ENCODE data around the gene PLEK.
"Not testable (repeated sequence)": the region's sequence is repeated elsewhere in the genome, so short reads cannot be mapped to it uniquely, and the experiment has no call there.

Gene PLEK

DNA sequence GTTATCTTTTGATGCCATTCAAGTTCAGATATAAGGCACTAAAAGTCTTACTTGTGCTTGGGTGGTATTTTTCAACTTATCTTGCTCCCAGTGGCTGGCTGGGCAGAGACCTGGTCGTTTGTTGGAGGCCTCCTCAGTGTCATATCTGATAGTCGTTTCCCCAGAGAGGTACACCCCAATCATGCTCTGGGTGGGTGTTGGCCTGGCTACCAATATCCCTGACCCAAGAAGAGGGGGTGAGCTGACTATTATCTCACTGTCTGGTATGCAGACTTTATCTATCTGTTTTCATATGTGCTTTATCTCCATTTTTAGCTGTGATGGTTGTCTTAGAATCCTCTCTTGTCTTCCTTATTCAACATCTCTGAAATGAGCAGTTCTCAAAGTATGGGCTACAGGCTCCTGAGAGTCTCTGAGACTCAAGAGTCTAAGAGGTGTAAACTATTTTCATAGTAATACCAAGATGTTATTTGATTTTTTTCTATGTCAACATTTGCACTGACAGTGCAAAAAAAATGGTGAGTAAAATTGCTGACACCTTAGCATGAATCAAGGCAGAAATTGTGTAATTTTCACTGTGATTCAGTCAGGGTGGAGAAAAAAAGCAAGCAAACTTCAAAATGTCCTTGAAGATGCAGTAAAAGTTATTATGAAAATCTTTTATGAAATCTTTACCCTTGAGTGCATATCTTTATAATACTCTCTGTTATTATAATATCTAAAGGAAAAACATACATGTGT, 12.3 kb upstream of the PLEK start:
- DNase-seq (ENCODE audit: low read depth in 2 of 2) = no peak

DNA sequence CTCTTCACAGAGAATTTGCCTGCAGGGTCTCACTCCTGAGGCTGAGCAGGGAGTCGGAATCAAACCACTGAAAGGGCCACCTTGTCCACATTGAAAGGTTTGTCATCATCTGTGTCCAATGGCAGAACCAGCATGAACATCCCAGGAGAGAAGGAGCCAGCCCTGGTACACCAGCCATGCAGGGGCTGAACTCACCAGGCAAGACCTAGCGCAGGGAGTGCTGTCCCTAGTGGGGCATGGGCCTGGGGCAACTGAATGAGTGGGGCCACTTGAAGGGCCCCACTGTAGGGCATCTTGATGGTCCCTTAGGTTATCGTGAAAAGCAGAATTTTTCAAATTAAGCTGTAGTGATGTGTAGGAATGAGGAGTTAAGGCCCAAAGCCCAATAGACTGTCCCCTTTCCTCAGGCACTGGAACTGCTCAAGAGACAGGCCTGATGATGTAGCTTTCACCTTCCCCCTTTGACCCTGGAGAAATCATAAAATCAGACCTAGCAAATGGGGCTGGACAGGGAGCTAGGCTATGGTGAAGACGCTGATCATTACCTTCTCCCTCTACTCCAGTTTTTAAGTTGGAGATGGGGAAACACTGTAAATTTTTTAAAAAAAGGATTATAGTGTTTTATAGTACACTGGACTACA, 8.4 kb upstream of the PLEK start:
- no peak for DNase-seq (ENCODE audit: low read depth in 2 of 2)

DNA sequence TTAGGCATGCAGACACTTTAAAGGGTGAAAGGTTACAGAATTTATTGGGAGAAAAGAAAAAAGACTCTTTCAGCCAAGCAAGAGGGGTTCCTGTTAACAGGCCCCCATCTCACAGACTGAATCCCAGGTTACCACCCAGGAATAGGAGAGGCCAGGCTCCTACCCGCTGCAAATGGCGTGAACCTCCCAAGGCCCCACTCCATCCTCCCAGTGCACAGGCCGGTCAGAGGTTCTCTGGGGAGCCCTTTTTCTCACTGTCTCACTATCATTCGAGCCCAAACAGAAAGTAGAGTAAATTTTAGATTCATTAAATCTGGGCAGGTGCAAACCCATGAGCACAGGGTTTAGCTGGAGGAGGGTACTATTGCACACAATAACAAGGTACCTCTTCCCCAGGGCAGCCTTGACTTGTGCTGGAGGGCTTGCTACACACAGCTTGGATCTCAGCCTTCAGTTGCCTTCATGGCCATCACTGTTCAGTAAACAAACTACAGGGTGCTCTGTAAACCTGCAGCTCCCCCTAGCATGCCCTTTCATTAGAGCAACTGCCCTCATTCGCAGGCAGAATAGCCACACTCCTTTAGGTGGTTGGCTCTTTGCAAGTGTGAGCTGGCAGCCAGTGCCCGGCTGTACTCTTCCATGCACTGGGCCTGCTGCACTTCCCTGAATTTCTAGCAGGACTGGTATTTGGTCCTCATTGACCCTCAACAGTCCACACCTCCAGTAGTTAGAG, 7.3 kb upstream of the PLEK start:
- DNase-seq (ENCODE audit: low read depth in 2 of 2) = no peak

DNA sequence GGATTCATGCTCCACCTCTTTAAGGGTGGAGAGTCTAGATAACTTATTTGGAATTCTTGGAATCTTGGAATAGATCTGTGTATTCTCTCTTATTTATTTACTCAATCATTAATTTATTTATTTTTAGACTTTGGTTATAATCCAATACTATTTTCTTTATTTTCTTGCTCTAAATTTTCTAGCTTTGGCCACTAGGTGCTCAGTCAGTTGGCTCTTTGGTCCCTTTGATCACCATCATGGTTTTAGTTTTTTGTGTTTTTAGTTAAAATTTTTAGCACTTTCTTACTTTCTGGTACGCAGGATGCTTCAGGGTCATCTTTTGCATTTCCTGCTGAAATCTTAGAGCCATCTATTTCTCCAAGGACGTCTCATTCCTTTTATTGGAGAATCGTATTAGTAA, 5.2 kb upstream of the PLEK start:
- no peak for DNase-seq (ENCODE audit: low read depth in 2 of 2)

DNA sequence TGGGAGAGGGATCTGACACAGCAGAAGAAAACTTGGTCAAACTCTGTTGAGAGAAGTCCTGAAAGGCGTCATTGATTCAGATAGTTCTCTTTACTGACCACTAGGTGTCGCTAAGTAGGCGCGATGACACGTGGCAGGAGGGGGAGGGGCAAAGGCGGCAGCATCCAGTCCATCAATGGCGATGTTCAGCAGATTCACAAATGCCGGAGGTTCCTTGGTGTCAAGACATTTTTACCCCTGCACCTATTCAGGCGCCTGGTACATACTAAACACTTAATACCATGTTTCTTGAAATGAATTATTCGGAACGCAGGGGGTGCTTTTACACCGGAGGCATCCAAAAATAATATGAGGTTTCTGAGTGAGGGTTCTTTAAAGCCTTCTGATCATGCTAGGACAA, 3.0 kb upstream of the PLEK start:
- peak; percentile 50 to 75 for DNase-seq (ENCODE audit: low read depth in 2 of 2)

DNA sequence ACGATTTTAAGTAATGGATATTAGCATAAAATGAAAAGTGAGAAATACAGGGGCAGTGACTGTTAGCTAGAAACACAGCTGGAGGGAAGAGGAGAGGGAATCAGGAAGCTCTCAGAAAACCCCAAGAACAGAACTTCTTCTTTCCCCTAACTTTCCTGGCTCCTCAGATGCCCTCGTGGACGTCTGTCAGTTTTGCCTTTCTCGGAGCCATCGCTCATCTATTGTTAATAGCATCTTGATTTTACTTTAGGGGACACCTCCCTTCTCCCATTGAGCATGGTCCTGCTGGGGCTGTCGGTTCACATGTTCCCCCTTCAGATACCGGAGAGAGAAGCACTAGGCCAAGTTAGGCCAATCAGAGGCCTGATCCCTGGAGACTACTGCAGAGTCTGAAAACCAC, 2.3 kb upstream of the PLEK start:
- DNase-seq (ENCODE audit: low read depth in 2 of 2) = no peak

DNA sequence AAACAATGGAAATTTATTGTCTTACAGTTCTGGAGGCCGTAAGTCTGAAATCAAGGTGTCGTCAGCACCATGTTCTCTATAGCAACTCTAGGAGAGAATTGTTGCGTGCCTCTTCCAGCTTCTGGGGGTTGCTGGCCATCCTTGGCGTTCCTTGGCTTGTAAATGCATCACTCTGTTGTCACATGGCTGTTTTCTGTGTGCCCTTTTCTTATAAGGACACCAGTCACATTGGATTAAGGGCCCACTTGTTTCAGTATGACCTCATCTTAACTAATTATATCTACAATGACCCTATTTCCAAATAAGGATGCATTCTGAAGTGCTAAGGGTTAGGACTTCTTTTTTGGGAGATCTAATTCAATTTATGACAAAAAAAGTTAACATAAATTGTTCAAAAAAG, 1.4 kb upstream of the PLEK start:
- DNase-seq (ENCODE audit: low read depth in 2 of 2) = no peak

DNA sequence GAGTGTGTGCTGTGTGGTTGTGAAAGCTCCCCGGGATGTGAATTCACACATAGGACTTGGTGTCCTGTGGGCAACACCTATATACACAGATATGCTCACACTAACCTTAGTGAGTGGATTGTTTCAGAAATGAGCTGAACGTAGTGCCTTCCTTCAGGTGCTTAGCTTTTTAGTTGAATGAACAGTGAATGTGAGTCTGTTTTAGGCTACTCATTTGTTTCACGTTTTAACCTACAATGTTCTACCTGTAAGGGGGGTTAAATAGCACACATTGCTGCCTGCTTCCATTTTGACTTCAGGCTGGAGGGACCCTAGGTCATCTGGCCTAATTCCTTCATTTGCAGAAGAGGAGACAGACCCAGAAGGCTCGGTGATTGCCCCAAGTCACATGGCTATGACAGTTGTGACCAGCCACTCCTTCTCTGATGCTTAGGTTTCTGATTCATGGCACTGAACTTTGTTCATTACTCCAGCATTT, 1.0 kb downstream of the PLEK start:
- no peak for DNase-seq (ENCODE audit: low read depth in 2 of 2)

DNA sequence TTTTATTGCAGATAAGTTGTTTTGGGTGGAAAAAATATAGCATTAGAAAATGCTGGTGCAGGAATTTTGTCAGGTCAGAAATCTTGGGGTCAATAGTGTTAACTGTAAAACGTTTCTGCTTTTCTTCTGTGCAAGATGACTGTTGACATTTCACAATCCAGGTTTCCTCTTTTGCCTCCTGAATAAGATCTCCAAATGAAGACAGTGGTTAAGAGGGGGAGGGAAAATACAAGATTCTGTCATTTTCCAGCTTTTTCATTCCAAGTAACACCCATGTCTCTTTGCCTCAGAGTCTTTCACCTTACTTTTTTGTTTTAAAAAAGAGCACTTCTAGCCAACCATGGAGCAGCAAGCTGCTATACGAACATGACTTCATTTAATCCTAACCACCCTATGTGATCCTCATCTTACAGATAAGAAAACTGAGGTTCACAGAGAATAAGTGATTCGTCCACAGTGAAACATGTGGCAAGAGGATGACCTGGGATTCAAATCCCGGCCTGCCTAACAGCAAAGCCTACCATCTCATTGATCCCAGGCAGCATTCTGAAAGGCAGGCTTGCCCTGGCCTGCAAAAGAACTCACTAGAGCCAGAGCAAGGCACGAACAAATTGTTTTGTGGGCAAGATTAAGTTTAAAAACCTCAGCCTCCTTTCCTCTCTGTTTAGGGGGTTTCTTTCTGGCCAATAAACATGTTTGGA, 3.0 kb downstream of the PLEK start:
- no peak for DNase-seq (ENCODE audit: low read depth in 2 of 2)

DNA sequence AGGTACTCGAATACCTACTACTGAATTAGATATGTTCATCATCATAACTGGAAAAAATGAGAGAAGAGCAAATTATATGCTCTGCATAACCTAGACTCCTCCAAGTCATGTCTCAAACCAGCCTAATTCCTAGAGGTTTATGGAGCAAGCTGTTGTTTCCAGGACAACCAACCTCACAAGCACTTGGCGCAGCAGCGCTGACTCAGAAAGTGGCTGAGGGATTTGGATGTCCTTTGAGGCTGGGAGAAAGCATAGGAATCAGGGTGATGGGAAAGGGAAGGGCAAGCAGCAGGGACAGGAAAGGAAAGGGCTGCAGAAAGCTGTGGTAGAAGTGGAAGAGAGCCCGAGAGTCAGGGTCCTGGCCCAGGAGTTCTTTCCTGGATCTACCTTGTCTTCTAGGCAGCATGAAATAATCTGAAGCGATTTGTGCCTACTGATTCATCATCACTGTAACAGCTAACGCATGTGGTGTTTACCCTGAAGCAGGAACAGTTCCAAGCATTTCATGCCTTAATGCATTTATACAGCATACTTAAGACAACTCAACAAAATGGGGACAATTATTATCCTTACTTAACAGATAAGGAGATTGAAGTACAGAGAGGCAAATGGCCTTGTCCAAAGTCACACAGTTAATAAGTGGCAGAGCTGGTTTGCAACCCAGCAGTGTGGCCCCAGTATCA, 3.7 kb downstream of the PLEK start:
- no peak for DNase-seq (ENCODE audit: low read depth in 2 of 2)

DNA sequence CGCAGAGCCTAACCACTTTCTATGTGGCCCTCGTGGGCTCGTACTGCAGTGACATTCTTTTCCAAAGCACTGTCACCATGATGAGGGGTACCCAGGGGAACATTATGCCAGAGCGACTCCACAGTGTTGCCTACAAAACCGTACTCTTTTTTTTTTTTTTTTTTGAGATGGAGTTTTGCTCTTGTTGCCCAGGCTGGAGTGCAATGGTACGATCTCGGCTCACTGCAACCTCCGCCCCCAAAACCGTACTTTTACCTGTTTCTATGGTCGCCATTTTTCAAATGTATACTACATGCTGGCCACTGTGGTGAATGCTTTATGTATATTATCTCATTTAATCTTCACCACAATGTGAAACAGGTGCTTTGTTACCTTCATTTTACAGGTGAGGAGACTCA, 4.3 kb downstream of the PLEK start:
- no peak for DNase-seq (ENCODE audit: low read depth in 2 of 2)

DNA sequence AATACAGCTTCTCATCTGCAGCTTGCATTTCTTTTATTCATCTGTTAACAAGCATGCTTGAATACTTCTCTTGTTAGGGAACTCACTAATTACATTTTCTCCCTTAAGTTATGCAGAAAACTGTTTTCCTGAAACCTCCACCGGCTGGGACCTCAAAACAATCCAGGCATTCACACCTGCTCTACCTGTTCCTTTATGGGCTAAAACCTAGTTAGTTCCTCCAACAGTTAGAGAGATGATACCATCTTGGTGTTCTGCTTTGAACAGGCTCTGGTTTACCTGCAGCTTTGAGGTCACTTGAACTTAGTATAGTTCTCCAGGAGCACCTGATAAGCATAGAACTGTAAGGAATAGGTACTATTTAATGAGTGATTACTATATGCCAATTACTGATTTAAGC, 6.1 kb downstream of the PLEK start:
- DNase-seq (ENCODE audit: low read depth in 2 of 2) = no peak

DNA sequence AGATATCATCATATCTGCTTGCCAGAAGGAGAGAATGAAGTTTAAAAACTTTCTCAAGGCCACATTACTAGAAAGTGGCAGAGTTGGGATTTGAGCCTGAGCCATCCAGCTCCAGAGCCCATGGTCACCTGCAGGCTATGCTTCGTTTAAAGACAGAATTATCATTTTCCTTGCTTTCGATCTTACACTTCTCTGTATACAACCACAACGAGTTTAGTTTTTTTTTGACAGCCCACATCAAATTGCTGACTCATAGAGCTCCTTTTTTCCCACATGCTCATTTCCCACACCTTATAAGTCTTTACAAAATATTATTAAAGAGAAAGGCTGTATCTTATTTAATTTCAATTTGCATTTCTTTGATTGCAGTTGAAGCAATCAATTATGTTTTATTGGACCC, 6.5 kb downstream of the PLEK start:
- no peak for DNase-seq (ENCODE audit: low read depth in 2 of 2)

DNA sequence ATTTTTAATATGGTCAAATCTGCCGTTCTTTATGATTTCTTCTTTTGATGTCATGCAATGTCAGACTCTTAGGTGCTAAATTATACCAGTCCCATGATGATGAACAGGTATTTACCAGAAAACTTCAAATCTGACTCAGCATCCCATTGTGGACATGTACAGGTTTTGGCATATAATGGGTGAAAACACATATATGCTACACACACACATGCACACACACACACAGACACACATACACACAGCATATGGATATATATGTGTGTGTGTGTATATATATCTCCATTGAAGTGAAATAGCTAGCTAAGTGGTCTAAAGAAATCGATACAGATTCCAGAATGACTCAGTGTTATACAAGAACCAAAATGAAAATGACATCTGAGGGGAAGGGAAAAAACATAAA, 7.4 kb downstream of the PLEK start:
- DNase-seq (ENCODE audit: low read depth in 2 of 2) = no peak

DNA sequence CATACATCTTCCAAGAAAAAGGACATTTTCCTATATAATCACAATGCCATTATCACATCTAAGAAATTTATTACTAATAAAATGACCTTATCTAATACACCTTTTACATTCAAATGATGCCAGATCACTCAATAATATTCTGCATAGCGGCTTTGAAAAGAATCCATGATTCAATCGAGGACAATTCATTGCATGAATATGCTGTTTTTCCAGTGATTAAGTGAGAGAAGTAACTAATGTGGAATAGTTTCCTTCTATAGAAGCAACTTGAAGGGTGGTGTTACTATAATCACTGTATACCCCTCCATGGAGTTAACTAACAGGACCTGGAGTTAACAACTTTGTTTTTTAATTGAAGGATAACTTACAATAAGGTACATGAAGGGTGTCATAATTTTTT, 9.1 kb downstream of the PLEK start:
- DNase-seq (ENCODE audit: low read depth in 2 of 2) = no peak

DNA sequence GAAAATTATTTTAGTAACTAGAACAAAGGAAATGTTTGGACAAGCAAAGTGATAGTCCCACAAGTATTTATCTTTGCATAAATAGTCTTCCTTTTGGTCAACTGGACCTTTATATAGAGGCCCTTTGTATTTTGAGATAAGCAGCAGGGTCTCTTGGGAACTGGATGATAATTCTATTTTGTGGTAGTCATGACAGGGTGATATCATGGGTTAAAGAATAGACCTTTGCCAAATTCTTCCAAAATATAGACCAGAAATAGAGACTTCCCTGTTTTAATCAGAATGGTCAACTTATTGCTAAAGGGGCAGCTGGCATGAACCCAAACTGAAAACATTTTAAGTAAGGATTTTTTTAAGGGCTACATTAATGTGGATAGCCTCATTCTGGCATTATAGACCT, 10.5 kb downstream of the PLEK start:
- no peak for DNase-seq (ENCODE audit: low read depth in 2 of 2)

DNA sequence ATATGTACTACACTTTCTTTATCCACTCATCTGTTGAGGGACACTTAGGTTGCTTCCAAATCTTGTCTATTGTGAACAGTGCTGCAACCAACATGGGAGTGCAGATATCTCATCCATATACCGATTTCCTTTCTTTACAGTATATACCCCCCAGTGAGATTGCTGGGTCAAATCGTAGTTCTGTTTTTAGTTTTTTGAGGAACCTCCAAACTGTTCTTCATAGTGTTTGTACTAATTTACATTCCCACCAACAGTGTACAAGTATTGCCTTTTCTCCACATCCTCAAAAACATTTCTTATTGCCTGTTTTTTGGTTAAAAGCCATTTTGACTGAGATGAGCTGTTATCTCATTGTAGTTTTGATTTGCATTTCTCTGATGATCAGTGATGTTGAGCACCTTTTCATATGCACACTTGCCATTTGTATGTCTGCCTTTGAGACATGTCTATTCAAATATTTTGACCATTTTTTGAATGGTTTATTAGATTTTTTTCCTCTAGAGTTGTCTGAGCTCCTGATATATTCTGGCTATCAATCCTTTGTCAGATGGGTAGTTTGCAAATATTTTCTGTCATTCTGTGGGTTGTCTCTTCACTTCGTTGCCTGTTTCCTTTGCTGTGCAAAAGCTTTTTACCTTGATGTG, 12.2 kb downstream of the PLEK start:
- DNase-seq (ENCODE audit: low read depth in 2 of 2) = no peak

DNA sequence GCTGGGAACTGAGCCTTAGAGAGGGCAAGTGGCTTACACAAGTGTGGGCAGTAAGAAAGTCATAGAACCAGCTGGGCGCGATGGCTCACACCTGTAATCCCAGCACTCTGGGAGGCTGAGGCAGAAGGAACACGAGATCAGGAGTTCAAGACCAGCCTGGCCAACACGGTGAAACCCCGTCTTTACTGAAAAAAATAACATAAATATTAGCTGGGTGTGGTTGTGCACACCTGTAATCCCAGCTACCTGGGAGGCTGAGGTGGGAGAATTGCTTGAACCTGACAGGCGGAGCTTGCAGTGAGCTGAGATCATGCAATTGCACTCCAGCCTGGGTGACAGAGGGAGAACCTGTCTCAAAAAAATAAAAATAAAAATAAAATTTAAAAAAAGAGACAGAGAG, 13.7 kb downstream of the PLEK start:
- DNase-seq (ENCODE audit: low read depth in 2 of 2) = not testable (repeated sequence)

DNA sequence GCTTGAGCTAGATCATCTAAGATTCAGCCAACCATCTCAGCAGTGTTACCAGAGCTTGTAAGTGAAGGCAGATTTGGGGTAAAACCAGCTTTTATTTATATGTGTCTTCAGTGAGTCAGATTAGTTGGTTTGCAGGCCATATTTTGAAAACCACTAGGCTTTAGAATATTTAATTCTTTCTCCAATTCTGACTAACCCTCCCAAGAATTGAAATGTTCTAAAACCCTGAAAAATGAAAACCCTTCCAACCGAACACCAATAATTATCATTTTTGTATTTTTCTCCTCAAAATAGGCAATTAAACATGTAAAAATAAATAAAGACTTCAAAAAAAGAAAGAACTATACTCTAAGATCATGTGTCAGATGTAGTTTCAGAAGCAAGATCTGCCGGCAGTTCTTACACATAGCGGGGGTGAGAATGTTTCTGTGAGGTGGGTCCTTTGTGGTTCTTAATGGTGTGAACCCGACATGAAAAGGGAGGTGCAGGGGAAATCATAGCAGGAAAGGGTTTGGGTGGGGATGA, 14.2 kb downstream of the PLEK start:
- no peak for DNase-seq (ENCODE audit: low read depth in 2 of 2)

DNA sequence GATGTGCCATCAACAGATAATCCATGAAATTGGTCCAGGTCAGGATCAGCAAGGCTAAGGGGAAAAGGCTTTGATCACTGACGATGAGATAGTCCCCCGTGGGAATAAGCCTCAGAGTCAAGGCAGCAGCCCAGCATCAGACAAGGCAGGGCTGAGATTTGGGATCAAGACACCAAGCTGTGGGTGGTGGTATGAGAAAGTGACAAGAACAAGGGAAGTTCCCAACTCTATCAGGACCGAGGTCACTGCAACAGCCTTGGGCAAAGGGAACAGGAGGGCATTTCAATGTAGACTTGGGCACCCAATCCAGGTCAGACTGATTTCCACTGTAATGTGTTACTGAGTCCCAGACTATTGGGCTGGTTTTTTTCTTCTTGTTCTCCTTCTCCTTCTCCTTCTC, 18.7 kb downstream of the PLEK start:
- no peak for DNase-seq (ENCODE audit: low read depth in 2 of 2)

DNA sequence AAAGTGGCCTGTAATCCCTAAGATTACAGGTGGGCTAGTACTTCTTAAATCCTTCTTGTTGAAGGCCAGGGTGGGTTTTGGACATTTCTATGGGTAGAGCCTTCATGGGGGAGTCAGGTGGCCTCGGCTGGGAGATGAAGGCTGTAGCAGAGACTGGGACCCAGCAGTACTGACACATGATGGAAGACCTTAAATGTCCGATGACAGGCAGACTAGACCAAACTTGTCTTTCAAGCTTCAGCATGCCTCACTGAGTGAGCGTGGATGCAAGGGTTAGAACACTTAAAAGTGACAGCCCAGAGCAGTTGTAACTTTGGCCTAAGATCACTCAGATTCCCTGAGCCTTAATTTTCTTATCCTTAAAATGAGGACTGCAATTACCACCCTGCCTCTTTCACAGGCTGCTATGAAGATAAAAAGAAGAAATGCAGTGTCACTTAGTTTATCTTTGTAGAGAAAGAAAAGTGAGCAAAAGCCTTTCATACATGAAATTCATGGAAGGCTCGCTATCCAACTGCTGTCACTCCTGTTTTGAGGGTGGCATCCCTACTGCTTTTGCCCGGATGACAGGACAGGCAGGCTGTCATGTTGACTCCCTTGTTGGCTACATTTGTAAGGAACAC, 19.5 kb downstream of the PLEK start:
- DNase-seq (ENCODE audit: low read depth in 2 of 2) = no peak

Data from stimulated activated CD4-positive, alpha-beta T cell treated with anti-CD3 and anti-CD28 coated beads, Interleukin-12 subunit alpha, Interleukin-12 subunit beta, amount 100 ng/mL, for 24 hours (primary cell).